Neural cell (in vitro differentiated cells): ENCODE data around the gene IL36G. TPM values are rescaled to one million over a fixed set of nuclear protein-coding genes. Genes with fewer than 3 reads are reported as not detected.

ENCODE experiments used
- H2AFZ ChIP-seq: fragments of 200-600, 300-800 bp; sonication (generic), shearing (Covaris generic); 2 replicates; pipeline ENCODE4 v1.6.0; 2014; ENCODE audit warnings: low read depth, mild to moderate bottlenecking, antibody characterized with exemption, low read length, moderate library complexity
- H3F3A ChIP-seq: fragments of 200-600 bp; shearing (Covaris generic); 2 replicates; pipeline ENCODE4 v1.6.1; 2016; ENCODE audit warnings: mild to moderate bottlenecking, moderate library complexity, mixed read lengths, antibody characterized with exemption, low read length; ENCODE audit not compliant: insufficient read depth, poor library complexity, severe bottlenecking
- H3K27ac ChIP-seq: fragments of 200-600, 300-800 bp; sonication (generic), shearing (Covaris generic); 2 replicates; pipeline ENCODE4 v1.5.1; 2014; ENCODE audit warnings: mild to moderate bottlenecking, low read length, moderate library complexity
- H3K27me3 ChIP-seq: fragments of 300-800, 200-600 bp; sonication (generic), shearing (Covaris generic); 2 replicates; pipeline ENCODE4 v1.6.0; 2014; ENCODE audit warnings: mild to moderate bottlenecking, low read depth, low read length, moderate library complexity; ENCODE audit not compliant: insufficient read depth
- H3K36me3 ChIP-seq: fragments of 300-800, 200-600 bp; sonication (generic), shearing (Covaris generic); 2 replicates; pipeline ENCODE4 v1.5.1; 2014; ENCODE audit warnings: mild to moderate bottlenecking, antibody characterized with exemption, low read length, moderate library complexity; ENCODE audit not compliant: insufficient read depth
- H3K4me2 ChIP-seq: fragments of 300-800, 200-600 bp; sonication (generic), shearing (Covaris generic); 2 replicates; pipeline ENCODE4 v1.6.0; 2014; ENCODE audit warnings: mild to moderate bottlenecking, low read length
- H3K4me3 ChIP-seq: fragments of 300-800, 200-600 bp; sonication (generic), shearing (Covaris generic); 2 replicates; pipeline ENCODE4 v1.5.1; 2014; ENCODE audit warnings: mild to moderate bottlenecking, low read length, moderate library complexity
- H3K79me2 ChIP-seq: fragments of 200-600 bp; shearing (Covaris generic); replicated peaks from 2 replicates; pipeline ENCODE4 v1.6.0; 2014; ENCODE audit warnings: mild to moderate bottlenecking, low read length, moderate library complexity; ENCODE audit not compliant: insufficient read depth
- H3K9ac ChIP-seq: fragments of 300-800, 200-600 bp; sonication (generic), shearing (Covaris generic); 2 replicates; pipeline ENCODE4 v1.6.1; 2016; ENCODE audit warnings: mild to moderate bottlenecking, low read length, mixed read lengths
- H3K9me2 ChIP-seq: fragments of 200-600 bp; shearing (Covaris generic); 2 replicates; pipeline ENCODE4 v1.6.1; 2016; ENCODE audit warnings: mild to moderate bottlenecking, low read length, mixed read lengths; ENCODE audit not compliant: insufficient read depth
- H3K9me3 ChIP-seq: fragments of 200-600, 300-800 bp; sonication (generic), shearing (Covaris generic); 2 replicates; pipeline ENCODE4 v1.6.1; 2016; ENCODE audit warnings: mild to moderate bottlenecking, mixed run types, low read length, moderate library complexity, mixed read lengths
- H4K20me1 ChIP-seq: fragments of 200-600 bp; shearing (Covaris generic); 2 replicates; pipeline ENCODE4 v1.6.1; 2016; ENCODE audit warnings: mild to moderate bottlenecking, mixed run types; ENCODE audit not compliant: insufficient read depth
- CTCF ChIP-seq: fragments of 450-650 bp; IDR thresholded peaks from 2 replicates; pipeline ENCODE4 v1.5.1; 2014; ENCODE audit warnings: antibody characterized with exemption, mild to moderate bottlenecking, moderate library complexity; ENCODE audit not compliant: poor library complexity, severe bottlenecking
- EP300 ChIP-seq: fragments of 450-650 bp; conservative IDR thresholded peaks from 2 replicates; pipeline ENCODE4 v1.6.1; 2014; ENCODE audit warnings: antibody characterized with exemption, mild to moderate bottlenecking, moderate library complexity; ENCODE audit not compliant: poor library complexity, severe bottlenecking
- EZH2 ChIP-seq: fragments of 200-600, 300-800 bp; shearing (Covaris generic), sonication (generic); IDR thresholded peaks from 2 replicates; pipeline ENCODE4 v1.6.1; 2014; ENCODE audit warnings: antibody characterized with exemption, low read length, borderline replicate concordance, mild to moderate bottlenecking; ENCODE audit not compliant: insufficient read depth, poor library complexity, severe bottlenecking
- MXI1 ChIP-seq: fragments of 450-650 bp; conservative IDR thresholded peaks from 2 replicates; pipeline ENCODE4 v1.6.1; 2014; ENCODE audit warnings: antibody characterized with exemption, mild to moderate bottlenecking; ENCODE audit not compliant: poor library complexity, severe bottlenecking
- POLR2AphosphoS5 ChIP-seq: IDR thresholded peaks from 2 replicates; pipeline ENCODE4 v1.6.1; 2012
- RAD21 ChIP-seq: fragments of 450-650 bp; conservative IDR thresholded peaks from 2 replicates; pipeline ENCODE4 v1.6.1; 2014; ENCODE audit warnings: antibody characterized with exemption, mild to moderate bottlenecking, moderate library complexity
- REST ChIP-seq: IDR thresholded peaks from 2 replicates; pipeline ENCODE4 v1.6.1; 2012; ENCODE audit warnings: borderline replicate concordance
- SMC3 ChIP-seq: fragments of 450-650 bp; conservative IDR thresholded peaks from 2 replicates; pipeline ENCODE4 v1.6.1; 2014; ENCODE audit warnings: antibody characterized with exemption, mild to moderate bottlenecking, moderate library complexity; ENCODE audit not compliant: poor library complexity
- TAF1 ChIP-seq: IDR thresholded peaks from 2 replicates; pipeline ENCODE4 v1.6.1; 2012; ENCODE audit warnings: low read depth
- polyA plus RNA-seq: library from polyadenylated mRNA; depleted of rRNA; stranded (reverse); fragments of >200 nt; gene quantifications from 2 replicates; pipeline ENCODE4 v1.2.3, GENCODE V29; 2014

Gene IL36G
- polyA plus RNA-seq, 1 donor from 2014 or later = not detected

DNA sequence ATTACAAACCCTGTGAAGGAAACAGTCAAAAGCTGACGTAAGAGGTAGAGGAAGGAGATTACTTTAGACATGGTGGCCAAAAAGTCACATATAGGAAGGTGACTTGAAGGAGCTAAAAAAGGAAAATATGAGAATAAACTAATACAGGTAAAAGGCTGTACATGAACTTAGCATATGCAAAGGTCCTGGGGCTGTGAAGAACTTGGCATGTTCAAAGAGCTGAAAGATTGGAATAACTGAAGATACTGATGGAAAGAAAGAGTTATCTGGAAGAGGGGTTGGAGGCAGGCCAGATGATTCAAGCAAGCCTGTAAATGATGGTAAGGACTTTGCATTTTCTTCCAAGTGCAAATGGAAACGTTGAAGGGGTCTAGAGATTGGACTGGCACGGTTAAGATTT, 40.7 kb downstream of the IL36G start:
- no peak overlapping the region for H2AFZ ChIP-seq
- H3K79me2 ChIP-seq = no peaks in the 10 kb centered on the region
- no peaks in the 10 kb centered on the region for H4K20me1 ChIP-seq
- H3K9ac ChIP-seq = no peak overlapping the region
- H3K4me2 ChIP-seq = no peak overlapping the region
- no peak overlapping the region for H3K4me3 ChIP-seq
- no peaks in the 10 kb centered on the region for H3K9me3 ChIP-seq
- no peaks in the 10 kb centered on the region for H3K36me3 ChIP-seq
- H3F3A ChIP-seq = no peaks in the 10 kb centered on the region
- no peak overlapping the region for H3K27ac ChIP-seq
- no peaks in the 10 kb centered on the region for H3K9me2 ChIP-seq
- TF ChIP-seq EP300 = no peak
- TF ChIP-seq CTCF = no peak
- no peak for TF ChIP-seq EZH2
- no peak for TF ChIP-seq SMC3
- no peak for TF ChIP-seq MXI1
- TF ChIP-seq RAD21 = no peak
- TF ChIP-seq POLR2AphosphoS5 = no peak
- no peak for TF ChIP-seq REST
- TF ChIP-seq TAF1 = no peak
- H3K27me3 ChIP-seq = no peaks in the 10 kb centered on the region

GRCh38 chr2:113021312-113021711, 43.5 kb downstream of the IL36G start:
- Histone ChIP-seq H3K4me2 (no peak overlapping the region), H3K4me3 (no peak overlapping the region), H4K20me1 (no peaks in the 10 kb centered on the region), H3K27me3 (no peaks in the 10 kb centered on the region), H3F3A (no peaks in the 10 kb centered on the region), H3K79me2 (no peaks in the 10 kb centered on the region), H3K36me3 (no peaks in the 10 kb centered on the region), H2AFZ (no peak overlapping the region), H3K9me2 (no peaks in the 10 kb centered on the region), H3K27ac (no peak overlapping the region), H3K9ac (no peak overlapping the region), H3K9me3 (no peaks in the 10 kb centered on the region)
- TF ChIP-seq EZH2 = no peak
- TF ChIP-seq POLR2AphosphoS5 = no peak

DNA sequence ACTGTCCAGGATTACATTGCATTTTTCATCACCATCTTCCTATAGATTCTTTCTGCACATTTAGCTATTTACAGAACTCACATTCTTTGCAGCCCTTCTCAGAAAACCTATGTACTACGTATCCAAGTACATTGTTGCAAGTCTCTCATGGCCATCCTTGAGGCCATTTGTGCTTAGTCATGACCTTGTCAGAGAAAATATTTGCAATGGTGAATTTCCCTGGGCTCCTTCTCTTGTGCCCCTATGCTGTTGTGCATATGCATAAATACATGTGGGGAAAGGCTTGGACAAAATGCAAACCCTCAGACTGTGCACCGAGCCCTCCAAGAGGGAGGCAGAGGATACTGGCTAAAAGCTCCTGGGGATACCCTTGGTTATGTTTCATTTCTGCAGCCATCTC, 47.0 kb downstream of the IL36G start:
- Histone ChIP-seq H3K9me3 (no peaks in the 10 kb centered on the region), H3K27me3 (no peaks in the 10 kb centered on the region)
- TF ChIP-seq POLR2AphosphoS5 = no peak
- no peak for TF ChIP-seq CTCF
- no peak for TF ChIP-seq RAD21
- TF ChIP-seq TAF1 = no peak
- no peak for TF ChIP-seq REST
- no peak for TF ChIP-seq MXI1
- TF ChIP-seq EP300 = no peak
- no peak for TF ChIP-seq SMC3
- no peak for TF ChIP-seq EZH2

More for the DNA sequence above, 47.0 kb downstream of the IL36G start:
- no peaks in the 10 kb centered on the region for H3K36me3 ChIP-seq
- H3K4me2 ChIP-seq = no peak overlapping the region
- no peak overlapping the region for H3K4me3 ChIP-seq
- H3K9me2 ChIP-seq = no peaks in the 10 kb centered on the region
- H4K20me1 ChIP-seq = no peaks in the 10 kb centered on the region
- H3K9ac ChIP-seq = no peak overlapping the region
- no peak overlapping the region for H3K27ac ChIP-seq
- no peaks in the 10 kb centered on the region for H3F3A ChIP-seq
- H3K79me2 ChIP-seq = no peaks in the 10 kb centered on the region
- H2AFZ ChIP-seq = no peak overlapping the region
